GM21619 (cell line): Measurements from ENCODE around the gene PRDM16.

Experiments
- ATAC-seq: cut with Tn5 transposase; IDR thresholded peaks from one replicate; pipeline ENCODE4 v1.9.1; 2021; ENCODE audit not compliant: unreplicated experiment

The PRDM16 gene

GRCh38 chr1:3314491-3315381, 245.7 kb downstream of the PRDM16 start:
- ATAC-seq = no peak

GRCh38 chr1:3315399-3316339, 246.7 kb downstream of the PRDM16 start:
- no peak for ATAC-seq

GRCh38 chr1:3316340-3316943, 247.4 kb downstream of the PRDM16 start:
- ATAC-seq = no peak

- ATAC-seq = no peak
These were observed 248.5 kb downstream of the PRDM16 start for GRCh38 chr1:3317456-3317855.

GRCh38 chr1:3318329-3318728, 249.3 kb downstream of the PRDM16 start:
- ATAC-seq = no peak

GRCh38 chr1:3319874-3320245, 250.9 kb downstream of the PRDM16 start:
- no peak for ATAC-seq

- no peak for ATAC-seq
These were observed 251.5 kb downstream of the PRDM16 start for GRCh38 chr1:3320246-3321152.

GRCh38 chr1:3321559-3322449, 252.8 kb downstream of the PRDM16 start:
- no peak for ATAC-seq

- ATAC-seq = no peak
These were observed 253.5 kb downstream of the PRDM16 start for GRCh38 chr1:3322450-3323020.

GRCh38 chr1:3323021-3323795, 254.2 kb downstream of the PRDM16 start:
- ATAC-seq = no peak

GRCh38 chr1:3323796-3324703, 255.0 kb downstream of the PRDM16 start:
- ATAC-seq = no peak

GRCh38 chr1:3324704-3325535, 255.9 kb downstream of the PRDM16 start:
- no peak for ATAC-seq

GRCh38 chr1:3326516-3327388, 257.7 kb downstream of the PRDM16 start:
- no peak for ATAC-seq

- no peak for ATAC-seq
These were observed 258.3 kb downstream of the PRDM16 start for GRCh38 chr1:3327389-3327702.

GRCh38 chr1:3327936-3328590, 259.1 kb downstream of the PRDM16 start:
- ATAC-seq = no peak
